Measurements from ENCODE around the gene SPDYE6. TPM values are rescaled to one million over a fixed set of nuclear protein-coding genes. Genes with fewer than 3 reads are reported as not detected.
A peak's percentile ranks its signal among the peaks of the same experiment; 100 is the strongest.
"Not testable (repeated sequence)": the region's sequence is repeated elsewhere in the genome, so short reads cannot be mapped to it uniquely, and the experiment has no call there.

Gene SPDYE6, protein sequence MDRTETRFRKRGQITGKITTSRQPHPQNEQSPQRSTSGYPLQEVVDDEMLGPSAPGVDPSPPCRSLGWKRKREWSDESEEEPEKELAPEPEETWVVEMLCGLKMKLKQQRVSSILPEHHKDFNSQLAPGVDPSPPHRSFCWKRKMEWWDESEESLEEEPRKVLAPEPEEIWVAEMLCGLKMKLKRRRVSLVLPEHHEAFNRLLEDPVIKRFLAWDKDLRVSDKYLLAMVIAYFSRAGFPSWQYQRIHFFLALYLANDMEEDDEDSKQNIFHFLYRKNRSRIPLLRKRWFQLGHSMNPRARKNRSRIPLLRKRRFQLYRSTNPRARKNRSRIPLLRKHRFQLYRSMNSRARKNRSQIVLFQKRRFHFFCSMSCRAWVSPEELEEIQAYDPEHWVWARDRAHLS
- not detected in 2 replicates for total RNA-seq

DNA sequence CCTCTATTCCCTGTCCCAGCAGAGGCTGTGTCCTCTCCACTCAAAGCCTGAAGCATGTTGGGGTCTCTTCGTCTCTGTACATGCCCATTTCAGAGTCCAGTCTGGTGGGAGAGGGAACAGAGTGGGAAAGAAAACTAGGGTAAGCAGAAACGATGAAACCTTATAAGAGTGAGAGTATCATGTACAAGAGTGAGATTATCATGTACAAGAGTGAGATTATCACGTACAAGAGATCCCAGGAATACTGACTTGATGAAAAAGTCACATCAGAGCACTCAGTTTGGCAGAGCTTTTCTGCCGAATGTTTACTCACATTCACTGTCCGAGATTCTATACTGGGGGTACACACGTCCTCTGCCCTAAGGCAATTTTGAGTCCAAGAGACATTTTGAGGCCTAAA lies at the start of gene SPDYE6:
Gene SPDYE6, minus strand, starts transcription at position 101 of the 400 bp plus-strand sequence. CDS start 421 bp downstream, outside the sequence.
- not testable (repeated sequence) for DNase-seq (ENCODE audit: low read depth)

DNA sequence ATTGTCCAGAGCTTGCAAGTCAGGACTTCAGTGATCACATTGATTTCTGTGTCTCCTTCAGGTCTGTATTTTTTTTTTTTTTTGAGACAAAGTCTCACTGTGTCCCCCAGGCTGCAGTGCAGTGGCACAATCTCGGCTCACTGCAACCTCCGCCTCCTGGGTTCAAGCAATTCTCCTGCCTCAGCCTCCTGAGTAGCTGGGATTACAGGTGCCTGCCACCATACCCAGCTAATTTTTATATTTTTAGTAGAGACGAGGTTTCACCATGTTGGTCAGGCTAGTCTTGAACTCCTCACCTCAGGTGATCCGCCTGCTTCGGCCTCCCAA lies 48.6 kb upstream of the SPDYE6 start:
- DNase-seq (ENCODE audit: low read depth): not testable (repeated sequence)

DNA sequence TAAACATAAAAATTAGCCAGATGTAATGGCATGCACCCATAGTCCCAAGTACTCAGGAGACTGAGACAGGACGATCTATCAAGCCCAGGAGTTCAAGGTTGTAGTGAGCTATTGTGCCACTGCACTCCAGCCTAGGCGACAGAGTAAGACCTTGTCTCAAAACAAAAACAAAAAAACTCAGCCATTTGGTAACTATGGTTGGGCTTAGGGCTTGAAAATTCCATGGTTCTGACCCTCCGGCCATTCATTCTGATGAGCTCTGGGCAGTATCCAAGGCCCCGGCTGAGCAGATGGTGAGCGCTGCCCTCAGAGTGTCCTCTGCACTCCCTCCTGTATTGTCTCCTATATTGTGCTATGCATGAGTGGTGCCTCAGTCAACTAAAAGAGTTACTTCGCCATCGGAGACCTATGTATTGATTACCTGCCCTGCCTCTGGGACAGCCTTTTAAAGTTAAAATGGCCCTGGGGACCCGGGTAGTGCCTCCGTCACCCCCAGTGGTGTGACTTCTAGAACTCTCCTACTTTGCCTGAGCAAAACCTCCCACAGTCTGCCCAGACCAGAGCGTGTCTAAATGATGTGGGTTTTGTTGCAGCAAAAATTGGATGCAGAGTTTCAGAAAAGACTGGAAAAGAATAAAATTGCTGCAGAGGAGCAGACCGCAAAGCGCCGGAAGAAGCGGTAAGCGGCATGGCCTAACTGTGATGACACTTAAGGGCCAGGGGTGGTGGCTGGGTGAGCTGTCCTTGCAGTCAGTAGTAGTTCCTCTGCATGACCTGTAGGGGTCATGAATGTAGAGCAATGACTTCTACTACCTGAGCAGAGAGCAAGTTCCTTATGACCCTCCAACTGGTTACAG lies 48.0 kb upstream of the SPDYE6 start:
- DNase-seq (ENCODE audit: low read depth): peak; percentile 77

DNA sequence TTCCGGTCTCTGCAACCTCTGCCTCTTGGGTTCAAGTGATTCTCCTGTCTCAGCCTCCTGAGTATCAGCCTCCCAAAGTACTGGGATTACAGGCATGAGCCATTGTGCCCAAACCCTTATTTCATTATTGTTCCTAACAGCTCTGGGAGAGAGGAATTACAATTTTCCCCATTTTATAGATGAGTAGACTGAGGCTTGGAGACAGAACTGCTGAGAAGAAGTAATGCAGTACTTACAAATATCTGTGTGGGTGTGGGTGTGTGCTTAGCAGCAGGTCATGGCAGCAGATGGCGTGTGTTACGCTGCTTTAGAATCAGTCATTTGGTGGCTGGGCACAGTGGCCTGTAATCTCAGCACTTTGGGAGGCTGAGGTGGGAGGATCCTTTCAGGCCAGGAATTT lies 47.3 kb upstream of the SPDYE6 start:
- DNase-seq (ENCODE audit: low read depth): no peak

DNA sequence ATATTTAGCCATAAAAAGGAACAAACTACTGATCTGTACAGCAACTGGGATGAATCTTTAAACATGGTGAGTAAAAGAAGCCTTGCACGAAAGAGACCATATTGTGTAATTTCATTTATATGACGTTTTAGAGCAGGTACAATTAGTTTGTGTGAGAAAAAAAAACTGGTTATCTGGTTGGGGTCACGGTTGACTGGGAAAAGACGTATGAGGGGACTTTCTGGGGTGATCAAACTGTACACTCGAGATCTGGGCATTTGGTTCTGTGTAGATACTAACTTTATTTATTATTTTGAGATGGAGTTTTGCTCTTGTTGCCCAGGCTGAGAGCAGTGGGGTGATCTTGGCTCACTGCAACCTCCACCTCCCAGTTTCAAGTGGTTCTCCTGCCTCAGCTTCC lies 44.1 kb upstream of the SPDYE6 start:
- DNase-seq (ENCODE audit: low read depth): no peak

DNA sequence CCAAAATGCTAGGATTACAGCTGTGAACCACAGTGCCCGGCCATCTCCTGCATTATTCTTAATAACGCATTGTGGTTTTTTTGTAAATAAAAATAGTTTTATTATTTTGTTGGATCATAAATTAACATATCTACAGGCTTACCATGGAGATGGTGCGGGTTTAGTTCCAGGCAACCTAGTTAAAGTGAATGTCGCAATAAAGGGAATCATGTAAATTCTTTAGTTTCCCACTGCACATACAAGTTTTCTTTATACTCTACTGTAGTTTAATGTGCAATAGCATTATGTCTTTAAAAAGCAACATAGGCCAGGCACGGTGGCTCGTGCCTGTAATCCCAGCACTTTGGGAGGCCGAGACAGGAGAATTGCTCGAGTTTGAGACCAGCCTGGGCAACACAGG lies 42.3 kb upstream of the SPDYE6 start:
- DNase-seq (ENCODE audit: low read depth): no peak

DNA sequence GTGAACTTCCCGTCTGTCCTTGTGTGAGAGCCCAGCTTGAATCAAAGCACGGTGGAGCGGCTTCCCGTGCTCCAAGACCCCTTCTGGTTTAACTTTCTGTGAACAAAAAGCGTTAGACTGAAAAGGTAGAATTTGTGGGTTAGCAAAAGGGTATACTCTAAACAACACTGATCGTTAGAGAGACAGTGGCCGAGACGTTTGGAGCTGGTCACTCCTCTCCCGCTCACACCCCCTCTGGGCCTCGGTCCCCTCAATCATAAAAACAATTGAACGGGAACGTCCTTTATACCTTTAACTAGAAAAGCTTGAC lies 40.4 kb upstream of the SPDYE6 start:
- DNase-seq (ENCODE audit: low read depth): no peak

DNA sequence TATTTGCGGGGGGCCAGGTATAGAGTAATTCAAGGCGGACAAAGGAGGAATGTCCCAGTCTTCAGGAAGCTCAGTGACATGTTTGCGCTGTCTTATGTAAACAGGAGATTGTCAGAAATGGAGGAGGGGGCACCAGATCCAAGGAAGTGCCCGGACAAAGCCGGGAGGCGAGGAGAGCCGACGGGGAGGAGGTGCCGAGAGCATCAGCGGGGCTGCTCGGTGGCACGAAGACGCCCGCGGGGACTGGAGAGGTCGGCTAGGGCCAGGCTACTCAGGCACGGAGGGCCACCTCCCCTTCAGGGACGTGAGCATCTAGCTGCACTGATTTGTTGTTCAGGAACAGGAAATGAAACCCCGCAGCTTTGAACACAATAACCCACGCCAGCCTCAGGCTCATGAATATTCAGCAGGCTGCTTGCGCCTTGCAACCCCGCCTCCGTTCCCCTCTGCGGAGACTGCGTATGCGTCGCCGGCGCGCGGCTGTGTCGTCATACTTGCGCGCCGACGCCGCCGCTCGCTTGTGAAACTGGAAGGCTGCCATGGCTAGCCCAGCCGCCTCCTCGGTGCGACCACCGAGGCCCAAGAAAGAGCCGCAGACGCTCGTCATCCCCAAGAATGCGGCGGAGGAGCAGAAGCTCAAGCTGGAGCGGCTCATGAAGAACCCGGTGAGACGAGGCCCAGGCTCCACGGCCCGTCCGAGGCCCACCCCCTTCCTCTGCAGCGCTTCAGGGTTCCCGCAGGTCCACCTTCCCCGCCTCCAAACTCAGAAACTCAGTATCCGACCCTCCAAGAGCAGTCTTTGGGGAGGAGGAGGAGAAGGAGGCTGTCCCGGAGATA lies 39.8 kb upstream of the SPDYE6 start, which contains the start of gene PRKRIP1:
Gene PRKRIP1, plus strand, starts transcription at position 491 of the 837 bp plus-strand sequence. Its CDS starts 49 bp downstream, at position 540.
- peak; percentile 97 for DNase-seq (ENCODE audit: low read depth)

DNA sequence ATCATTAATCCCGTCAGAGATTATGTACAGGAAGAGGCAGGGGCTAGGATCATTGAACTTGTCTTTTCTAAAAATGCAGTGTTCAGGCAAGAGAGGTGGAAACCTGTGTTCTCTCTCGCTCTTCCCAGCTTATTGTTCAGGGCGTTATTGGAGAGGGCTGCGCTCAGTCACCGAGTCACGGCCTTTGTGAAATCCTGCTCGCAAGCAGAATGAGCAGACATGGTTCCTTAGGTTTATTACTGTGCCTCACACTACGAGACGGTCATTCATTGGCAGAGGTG lies 39.3 kb upstream of the SPDYE6 start:
- no peak for DNase-seq (ENCODE audit: low read depth)

DNA sequence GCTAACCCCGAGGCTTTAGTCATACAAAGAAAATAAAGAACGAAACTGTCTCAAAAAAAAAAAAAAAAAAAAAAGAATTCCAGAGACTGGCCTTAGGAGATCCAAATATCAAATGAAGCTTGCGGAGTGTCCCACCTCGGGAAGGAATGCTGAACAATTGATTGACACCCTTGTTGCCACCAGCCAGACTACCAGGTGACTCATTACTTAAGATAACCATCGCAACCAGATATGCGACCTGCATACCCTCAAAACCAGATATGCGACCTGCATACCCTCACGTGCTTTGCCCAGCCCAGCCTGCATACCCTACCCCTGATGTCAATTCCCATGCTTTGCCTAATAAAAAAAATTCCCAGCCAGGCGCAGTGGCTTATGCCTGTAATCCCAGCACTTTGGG lies 37.2 kb upstream of the SPDYE6 start:
- peak; percentile 40 for DNase-seq (ENCODE audit: low read depth)

DNA sequence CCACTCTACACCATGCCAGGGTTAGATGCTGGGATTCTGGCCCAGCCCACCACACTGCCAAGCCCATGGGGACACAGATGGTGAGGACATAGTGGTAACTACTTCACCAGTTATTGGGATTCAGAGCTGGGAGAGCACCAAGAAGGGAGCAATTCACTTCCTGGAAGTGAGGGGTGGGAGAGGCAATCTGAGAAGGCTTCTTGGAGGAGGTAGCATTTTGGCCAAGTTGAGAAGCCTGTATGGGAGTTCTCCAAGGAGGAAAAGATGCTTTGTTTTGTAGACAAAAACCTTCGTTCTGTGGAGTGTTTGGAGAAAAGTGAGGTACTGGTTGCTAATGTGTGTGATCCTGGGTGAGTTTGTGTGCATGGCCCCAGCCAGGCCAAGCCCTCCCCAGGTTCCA lies 36.1 kb upstream of the SPDYE6 start:
- no peak for DNase-seq (ENCODE audit: low read depth)

DNA sequence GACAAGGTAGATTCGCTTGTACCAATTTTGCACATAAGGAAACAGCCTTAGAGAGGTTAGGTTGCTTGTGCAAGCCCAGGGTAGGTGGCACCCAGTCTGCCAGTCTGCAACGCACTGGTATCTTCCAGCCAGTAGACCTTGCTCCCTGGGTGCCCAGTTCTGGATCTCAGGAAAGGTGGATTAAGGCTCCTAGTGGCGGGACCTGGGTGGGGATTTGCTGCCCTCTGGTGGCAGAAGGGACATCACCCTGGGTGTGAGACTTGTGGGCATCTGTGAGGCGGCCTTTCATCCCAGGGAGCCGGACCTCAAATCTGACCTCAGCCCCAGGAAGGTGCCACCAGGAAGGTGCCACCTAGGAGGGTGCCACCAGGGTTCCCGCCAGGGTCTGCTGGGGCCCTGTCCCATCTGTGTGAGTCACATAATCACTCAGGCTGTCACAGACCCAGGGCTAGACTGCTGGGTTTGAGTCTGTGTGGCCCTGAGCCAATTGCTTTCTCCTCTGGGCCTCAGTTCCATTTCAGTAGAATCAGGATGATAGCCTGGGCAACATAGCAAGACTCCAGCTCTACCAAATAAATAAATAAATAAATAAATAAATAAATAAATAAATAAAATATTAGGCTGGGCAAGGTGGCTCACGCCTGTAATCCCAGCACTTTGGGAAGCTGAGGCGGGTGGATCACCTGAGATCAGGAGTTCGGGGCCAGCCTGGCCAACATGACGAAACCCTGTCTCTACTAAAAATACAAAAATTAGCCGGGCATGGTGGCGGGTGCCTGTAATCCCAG lies 34.6 kb upstream of the SPDYE6 start:
- peak; percentile 65 for DNase-seq (ENCODE audit: low read depth)

DNA sequence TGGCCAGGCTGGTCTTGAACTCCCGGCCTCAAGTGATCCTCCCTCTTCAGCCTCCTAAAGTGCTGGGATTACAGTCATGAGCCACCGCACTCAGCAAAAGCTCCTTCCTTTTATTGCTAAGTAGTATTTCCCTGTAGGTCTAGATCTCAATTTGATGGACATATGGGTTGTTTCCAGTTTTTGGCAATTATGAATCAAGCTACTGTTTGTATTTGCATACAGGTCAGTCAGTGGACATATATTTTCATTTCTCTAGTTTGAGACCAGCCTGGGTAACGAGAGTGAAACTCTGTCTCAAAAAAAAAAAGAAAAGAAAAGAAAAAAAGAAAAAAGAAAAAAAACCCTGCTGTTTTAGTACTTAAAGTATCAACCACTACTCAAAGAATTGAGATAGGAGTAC lies 33.6 kb upstream of the SPDYE6 start:
- DNase-seq (ENCODE audit: low read depth): no peak

DNA sequence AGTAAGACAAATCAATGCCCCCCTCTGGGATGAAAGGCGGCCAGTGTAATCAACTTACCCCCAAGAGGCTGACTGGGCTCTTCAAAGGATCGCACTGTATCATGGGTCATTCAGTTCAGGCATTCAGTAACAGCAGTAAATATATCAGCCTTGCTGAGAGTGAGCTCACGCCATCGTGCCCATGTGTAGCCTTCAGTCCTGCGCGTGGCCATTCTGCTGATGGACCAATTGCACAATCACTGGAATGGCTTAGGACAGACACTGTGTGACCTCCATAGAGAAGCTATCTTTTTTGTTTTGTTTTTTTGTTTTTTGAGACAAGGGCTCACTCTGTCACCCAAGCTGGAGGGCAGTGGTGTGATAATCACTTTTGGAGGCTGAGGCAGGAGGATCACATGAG lies 30.8 kb upstream of the SPDYE6 start:
- no peak for DNase-seq (ENCODE audit: low read depth)

DNA sequence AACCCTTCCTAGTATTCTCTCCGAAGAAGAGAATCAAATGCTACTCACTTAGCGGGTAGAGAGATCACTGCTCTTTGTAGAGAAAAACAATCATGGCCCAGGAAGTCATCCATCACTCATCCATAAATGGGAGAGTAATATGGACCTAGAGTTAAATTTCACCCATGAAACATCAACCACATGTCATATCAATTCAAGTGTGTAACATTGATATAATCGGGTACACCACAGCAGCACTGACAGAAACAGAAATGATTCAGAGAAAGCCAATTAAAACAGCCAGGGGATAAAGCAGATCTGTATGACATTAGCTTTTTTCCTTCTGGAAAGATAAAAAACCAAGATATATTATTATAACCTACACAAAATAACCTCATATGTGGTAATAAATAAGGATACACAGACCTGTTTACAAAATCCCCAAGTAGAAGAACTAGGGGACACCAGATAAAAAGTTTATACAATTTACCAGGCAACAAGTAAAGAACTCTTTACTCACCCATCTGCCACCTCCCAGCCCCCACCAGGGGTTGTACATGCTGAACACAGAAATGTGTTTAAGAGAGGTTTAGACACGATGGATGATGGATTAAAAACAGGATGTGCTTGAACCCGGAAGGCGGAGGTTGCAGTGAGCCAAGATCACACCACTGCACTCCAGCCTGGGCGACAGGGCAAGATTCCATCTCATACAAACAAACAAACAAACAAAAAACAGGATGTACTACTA lies 25.6 kb upstream of the SPDYE6 start:
- DNase-seq (ENCODE audit: low read depth): not testable (repeated sequence)

DNA sequence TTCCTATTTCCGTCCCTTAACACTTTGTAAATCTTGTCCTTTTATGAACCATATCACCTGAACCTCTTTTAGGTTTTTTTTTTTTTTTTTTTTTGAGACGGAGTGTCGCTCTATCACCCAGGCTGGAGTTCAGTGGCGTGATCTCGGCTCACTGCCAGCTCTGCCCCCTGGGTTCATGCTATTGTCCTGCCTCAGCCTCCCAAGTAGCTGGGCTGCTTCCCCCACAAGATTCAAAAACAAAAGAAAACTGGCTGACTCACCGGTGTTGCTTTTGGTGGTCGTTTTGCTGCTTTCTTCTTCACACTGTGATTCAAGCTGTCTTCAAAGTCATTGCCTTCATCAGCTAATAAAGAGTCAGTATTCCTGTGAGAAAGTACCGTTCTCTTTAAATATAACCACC lies 24.6 kb upstream of the SPDYE6 start:
- DNase-seq (ENCODE audit: low read depth): not testable (repeated sequence)

DNA sequence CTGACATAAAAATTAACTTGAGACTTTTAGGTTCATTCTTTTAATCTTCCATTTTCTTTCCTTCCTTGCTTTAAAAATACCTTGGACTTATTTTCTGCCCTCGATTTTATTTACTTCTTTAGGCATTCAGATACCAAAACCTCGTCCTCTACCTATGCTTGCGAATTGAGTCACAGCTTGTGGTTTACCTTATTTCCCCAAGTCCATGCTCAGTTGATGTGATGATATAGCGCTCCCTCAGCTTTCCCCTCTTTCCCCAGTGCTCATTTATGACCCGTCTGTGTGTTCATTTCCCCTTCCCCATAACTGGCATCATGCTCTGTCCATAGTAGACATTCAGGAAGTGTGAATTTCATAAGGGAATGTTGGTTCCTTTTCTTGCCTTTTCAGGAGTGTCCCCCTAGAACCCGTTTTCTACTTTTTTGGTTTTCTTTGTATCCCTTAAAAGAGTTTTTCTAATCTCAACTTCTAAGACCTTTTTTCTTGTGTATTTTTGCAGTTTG lies 20.8 kb upstream of the SPDYE6 start:
- no peak for DNase-seq (ENCODE audit: low read depth)

DNA sequence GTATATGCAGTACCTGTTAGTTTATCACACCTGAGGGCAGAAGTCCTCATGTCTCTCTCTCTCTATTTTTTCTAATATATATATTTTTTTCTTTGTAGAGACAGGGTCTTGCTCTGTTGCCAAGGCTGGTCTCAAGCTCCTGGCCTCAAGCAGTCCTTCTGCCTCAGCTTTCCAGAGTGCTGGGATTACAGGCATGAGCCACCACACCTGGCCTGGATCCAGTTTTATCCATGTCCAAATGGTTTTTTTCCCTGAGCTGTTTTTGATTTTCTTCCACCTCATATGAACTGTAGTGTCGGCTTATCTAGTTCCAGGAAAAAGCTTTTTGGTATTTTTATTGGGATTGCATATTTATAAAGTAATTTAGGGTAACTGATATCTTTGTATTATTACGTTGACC lies 16.6 kb upstream of the SPDYE6 start:
- DNase-seq (ENCODE audit: low read depth): not testable (repeated sequence)

DNA sequence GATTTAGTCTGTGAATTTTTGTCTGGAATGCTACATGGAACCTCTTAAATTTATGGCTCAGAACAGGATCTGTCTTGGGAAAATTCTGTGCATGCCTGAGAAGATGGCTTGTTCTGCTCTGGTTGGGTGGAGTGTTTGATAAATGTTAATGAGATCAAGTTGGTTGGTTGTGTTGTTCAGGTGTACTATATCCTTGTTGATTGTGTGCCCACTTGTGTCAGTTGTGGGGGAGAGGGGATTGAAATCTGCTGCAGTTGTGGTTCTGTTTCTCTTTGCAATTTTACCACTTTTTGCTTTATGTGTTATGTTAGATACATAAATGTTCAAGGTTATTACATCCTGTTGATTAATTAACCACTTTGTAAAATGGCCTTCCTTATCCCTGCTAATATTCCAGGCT lies 13.8 kb upstream of the SPDYE6 start:
- not testable (repeated sequence) for DNase-seq (ENCODE audit: low read depth)

DNA sequence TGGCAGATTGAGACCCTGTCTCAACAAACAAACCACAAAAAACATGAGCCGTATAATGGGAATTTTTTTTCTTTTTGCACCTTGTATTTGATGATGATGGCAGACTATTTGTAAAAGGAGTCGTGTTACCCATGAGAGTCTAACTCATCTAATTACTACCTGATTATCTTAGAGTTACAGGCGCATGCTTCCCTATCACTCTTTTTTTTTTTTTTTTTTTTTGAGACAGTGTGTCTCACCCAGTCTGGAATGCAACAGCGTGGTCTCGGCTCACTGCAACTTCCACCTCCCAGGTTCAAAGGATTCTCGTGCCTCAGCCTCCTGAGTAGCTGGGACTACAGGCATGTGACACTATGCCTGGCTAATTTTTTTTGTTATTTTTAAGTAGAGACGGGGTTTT lies 9.1 kb upstream of the SPDYE6 start:
- peak; percentile 51 for DNase-seq (ENCODE audit: low read depth)

DNA sequence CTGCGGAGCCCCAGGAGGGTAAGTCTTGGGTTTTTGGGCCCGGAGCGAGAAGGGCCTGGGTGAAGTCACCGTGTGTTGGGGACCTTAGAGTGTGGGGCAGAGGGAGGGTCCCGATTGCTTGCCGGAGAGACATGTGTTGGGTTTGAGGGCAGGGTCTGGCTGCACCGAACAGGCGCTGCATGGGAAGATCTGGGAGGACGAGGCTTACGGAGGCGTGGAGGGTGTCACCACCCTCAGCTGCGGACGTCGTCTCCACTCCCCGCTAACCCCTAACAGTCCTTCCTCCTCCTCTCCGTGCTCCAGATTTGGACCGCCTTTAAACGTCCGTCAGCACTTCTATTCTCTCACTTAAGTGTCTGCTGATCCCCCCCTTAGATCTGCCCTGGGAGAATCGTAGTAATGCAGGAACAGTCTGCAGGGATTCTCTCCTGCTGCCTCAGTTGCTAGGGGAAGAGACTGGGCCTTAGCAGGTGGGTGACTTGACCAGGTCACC lies 8.2 kb upstream of the SPDYE6 start:
- DNase-seq (ENCODE audit: low read depth): not testable (repeated sequence)
